HCT116 (cell line): ENCODE data around the gene AP3D1. TPM values are rescaled to one million over a fixed set of nuclear protein-coding genes. Genes with fewer than 3 reads are reported as not detected.

Experiments used
- ATAC-seq: fragments of 200-7000 bp; cut with Tn5 transposase; 2 replicates; pipeline ENCODE4 v1.9.1; 2020; ENCODE audit warnings: mild to moderate bottlenecking, moderate library complexity
- BruUV-seq: library from RNA; stranded (reverse); fragments of 400-500 nt; replicated peaks from 2 replicates; lab custom pipeline; 2021; lab: Mats Ljungman, UMichigan
- CTCF ChIA-PET: fragments of 300-600 bp; sonication (Branson Sonifier 250); formaldehyde crosslinking; loops from one replicate; lab custom pipeline; 2021; ENCODE audit warnings: antibody characterized with exemption; lab: Charles Lee
- POLR2A ChIA-PET: fragments of 300-600, 350-600 bp; sonication (Branson Sonifier 250); formaldehyde crosslinking; loops from one replicate; lab custom pipeline; 2021; ENCODE audit warnings: antibody characterized with exemption; lab: Charles Lee
- RAD21 ChIA-PET, 2 experiments: fragments of 300-600 bp; sonication (Branson Sonifier 250); formaldehyde crosslinking; loops; one replicate each; lab custom pipeline; 2023; ENCODE audit warnings: low total read pairs in 2 of 2; ENCODE audit not compliant: uncharacterized antibody in 2 of 2, unreplicated experiment in 2 of 2, low non-redundant PET in 1 of 2; lab: Charles Lee
- DNase-seq: peaks from one replicate; pipeline ENCODE4 v3.0.0-alpha.2; 2010; ENCODE audit warnings: low read depth, low spot score
- H2AFZ ChIP-seq: fragments of 200-600 bp; shearing (Covaris generic), sonication (generic); 2 replicates; pipeline ENCODE4 v1.6.1; 2017; ENCODE audit warnings: low read depth, mixed run types, mixed read lengths, antibody characterized with exemption, low read length; ENCODE audit not compliant: poor library complexity, severe bottlenecking
- H3K27ac ChIP-seq: 2 replicates; pipeline ENCODE4 v1.5.1; 2012; ENCODE audit warnings: low read depth, low read length
- H3K27me3 ChIP-seq: fragments of 200-600 bp; sonication (generic); 2 replicates; pipeline ENCODE4 v1.6.1; 2016; ENCODE audit warnings: mixed run types, low read length, mixed read lengths; ENCODE audit not compliant: insufficient read depth
- H3K36me3 ChIP-seq, 2 experiments: fragments of 200-500 bp in 1 of 2; fragments of 200-600 bp in 1 of 2; sonication (Bioruptor generic) in 1 of 2; sonication (generic) in 1 of 2; 2 replicates each; pipeline versions ENCODE4 v1.5.1 to v1.6.1; 2014 to 2016; ENCODE audit warnings: low read length in 2 of 2, inconsistent platforms in 1 of 2, mixed read lengths in 1 of 2, mixed run types in 1 of 2; ENCODE audit not compliant: insufficient read depth in 2 of 2, control insufficient read depth in 1 of 2
- H3K4me1 ChIP-seq, 2 experiments: fragments of 200-600 bp in 1 of 2; sonication (generic) in 1 of 2; 2 replicates each; pipeline versions ENCODE4 v1.5.1 to v1.6.1; 2012 to 2017; ENCODE audit warnings: low read length in 2 of 2, inconsistent platforms in 1 of 2, mild to moderate bottlenecking in 1 of 2, mixed read lengths in 1 of 2, mixed run types in 1 of 2, moderate library complexity in 1 of 2; ENCODE audit not compliant: insufficient read depth in 2 of 2, control insufficient read depth in 1 of 2
- H3K4me2 ChIP-seq: fragments of 200-600 bp; sonication (generic); 2 replicates; pipeline ENCODE4 v1.6.1; 2017; ENCODE audit warnings: mixed run types, low read length, mixed read lengths
- H3K4me3 ChIP-seq, 2 experiments: fragments of 200-600 bp in 1 of 2; sonication (generic) in 1 of 2; replicated peaks in 1 of 2; 2 replicates each; pipeline ENCODE4 v1.5.1; 2011 to 2016; ENCODE audit warnings: low read length in 2 of 2, control low read depth in 1 of 2, low read depth in 1 of 2, mild to moderate bottlenecking in 1 of 2, mixed read lengths in 1 of 2, mixed run types in 1 of 2
- H3K79me2 ChIP-seq: fragments of 200-600 bp; sonication (generic); 2 replicates; pipeline ENCODE4 v1.6.1; 2017; ENCODE audit warnings: mild to moderate bottlenecking, mixed run types, low read length, moderate library complexity, mixed read lengths; ENCODE audit not compliant: insufficient read depth
- H3K9ac ChIP-seq: fragments of 200-600 bp; sonication (generic); 2 replicates; pipeline ENCODE4 v1.6.1; 2016; ENCODE audit warnings: low read length, mixed read lengths
- H3K9me2 ChIP-seq: fragments of 200-600 bp; sonication (generic), shearing (Covaris generic); 2 replicates; pipeline ENCODE4 v1.6.1; 2017; ENCODE audit warnings: mixed run types, mild to moderate bottlenecking, moderate library complexity; ENCODE audit not compliant: insufficient read depth
- H3K9me3 ChIP-seq, 2 experiments: fragments of 200-500 bp in 1 of 2; fragments of 200-600 bp in 1 of 2; sonication (Bioruptor generic) in 1 of 2; sonication (generic) in 1 of 2; 2 replicates each; pipeline ENCODE4 v1.6.1; 2014 to 2017; ENCODE audit warnings: low read length in 2 of 2, mixed read lengths in 2 of 2, inconsistent platforms in 1 of 2, low read depth in 1 of 2, mild to moderate bottlenecking in 1 of 2, mixed run types in 1 of 2, moderate library complexity in 1 of 2; ENCODE audit not compliant: control insufficient read depth in 1 of 2, insufficient read depth in 1 of 2
- H4K20me1 ChIP-seq: fragments of 200-600 bp; sonication (generic), shearing (Covaris generic); 2 replicates; pipeline ENCODE4 v1.6.1; 2017; ENCODE audit warnings: mixed run types, mild to moderate bottlenecking, moderate library complexity; ENCODE audit not compliant: insufficient read depth
- CBX3 ChIP-seq: IDR thresholded peaks from 2 replicates; pipeline ENCODE4 v1.6.1; 2012; ENCODE audit warnings: low read depth
- CEBPB ChIP-seq: IDR thresholded peaks from 2 replicates; pipeline ENCODE4 v1.6.1; 2012; ENCODE audit warnings: low read depth
- CTCF ChIP-seq, 3 experiments: fragments of 200-600 bp in 1 of 3; sonication (generic) in 1 of 3; IDR thresholded peaks in 2 of 3; conservative IDR thresholded peaks in 1 of 3; 2 replicates each; pipeline ENCODE4 v1.5.1; 2012 to 2017; ENCODE audit warnings: low read depth in 2 of 3, low read length in 2 of 3, antibody characterized with exemption in 1 of 3, borderline replicate concordance in 1 of 3, control low read depth in 1 of 3, mild to moderate bottlenecking in 1 of 3, mixed read lengths in 1 of 3, mixed run types in 1 of 3, moderate library complexity in 1 of 3; ENCODE audit not compliant: insufficient read depth in 1 of 3
- EGR1 ChIP-seq: IDR thresholded peaks from 2 replicates; pipeline ENCODE4 v1.6.1; 2012; ENCODE audit warnings: low read depth
- ELF1 ChIP-seq: IDR thresholded peaks from 2 replicates; pipeline ENCODE4 v1.6.1; 2012; ENCODE audit warnings: low read depth, borderline replicate concordance
- EZH2 ChIP-seq: fragments of 200-600 bp; sonication (generic); IDR thresholded peaks from 2 replicates; pipeline ENCODE4 v1.6.1; 2017; ENCODE audit warnings: antibody characterized with exemption, mixed run types
- EZH2phosphoT487 ChIP-seq: fragments of 200-600 bp; IDR thresholded peaks from 2 replicates; pipeline ENCODE4 v1.6.1; 2018; ENCODE audit warnings: antibody characterized with exemption, borderline replicate concordance
- FOSL1 ChIP-seq: IDR thresholded peaks from 2 replicates; pipeline ENCODE4 v1.6.1; 2012; ENCODE audit warnings: low read depth
- JUND ChIP-seq: IDR thresholded peaks from 2 replicates; pipeline ENCODE4 v1.6.1; 2012
- MAX ChIP-seq: IDR thresholded peaks from 2 replicates; pipeline ENCODE4 v1.6.1; 2012
- POLR2A ChIP-seq: IDR thresholded peaks from 2 replicates; pipeline ENCODE4 v1.7.0; 2011; ENCODE audit warnings: borderline replicate concordance; ENCODE audit not compliant: insufficient read depth, insufficient read length; ENCODE audit errors: extremely low read depth
- POLR2AphosphoS5 ChIP-seq: IDR thresholded peaks from 2 replicates; pipeline ENCODE4 v1.6.1; 2011; ENCODE audit warnings: mild to moderate bottlenecking, low read depth, low read length, moderate library complexity
- RAD21 ChIP-seq: IDR thresholded peaks from 2 replicates; pipeline ENCODE4 v1.6.1; 2012; ENCODE audit warnings: low read depth, mild to moderate bottlenecking
- SIN3A ChIP-seq: IDR thresholded peaks from 2 replicates; pipeline ENCODE4 v1.6.1; 2012; ENCODE audit warnings: low read depth
- SRF ChIP-seq: IDR thresholded peaks from 2 replicates; pipeline ENCODE4 v1.6.1; 2012; ENCODE audit warnings: low read depth
- TCF7L2 ChIP-seq: IDR thresholded peaks from 2 replicates; pipeline ENCODE4 v1.7.0; 2011; ENCODE audit warnings: borderline replicate concordance, inconsistent platforms; ENCODE audit not compliant: insufficient read depth, insufficient read length; ENCODE audit errors: extremely low read depth
- YY1 ChIP-seq: IDR thresholded peaks from 2 replicates; pipeline ENCODE4 v1.6.1; 2011; ENCODE audit warnings: low read length, low read depth, moderate library complexity, mild to moderate bottlenecking; ENCODE audit not compliant: insufficient replicate concordance; ENCODE audit errors: extremely low read depth
- ZBTB33 ChIP-seq: IDR thresholded peaks from 2 replicates; pipeline ENCODE4 v1.6.1; 2011; ENCODE audit warnings: mild to moderate bottlenecking, low read length, moderate library complexity; ENCODE audit not compliant: insufficient replicate concordance; ENCODE audit errors: extremely low read depth
- ZFX ChIP-seq: fragments of 450-650 bp; IDR thresholded peaks from 2 replicates; pipeline ENCODE4 v1.6.1; 2017
- ZNF274 ChIP-seq: fragments of 200-500 bp; sonication (Bioruptor generic); IDR thresholded peaks from 2 replicates; pipeline ENCODE4 v1.6.1; 2014; ENCODE audit warnings: mild to moderate bottlenecking, low read depth, low read length, inconsistent platforms
- intact Hi-C: fragments of 100-400 bp; cut with micrococcal nuclease; formaldehyde crosslinking; loops from 2 replicates; pipeline ENCODE4 v1.10.0; 2022
- total RNA-seq: library from RNA; stranded (reverse); gene quantifications from one replicate; pipeline ENCODE4 v1.2.1, GENCODE V29; 2021; ENCODE audit not compliant: unreplicated experiment

The AP3D1 gene
- total RNA-seq, 1 experiment from 2014 or later: 137 TPM

- ATAC-seq (no peak), DNase-seq (no peak)
- TF ChIP-seq MAX (no peak), EGR1 (no peak), SRF (no peak), JUND (no peak), ZNF274 (no peak), ELF1 (no peak), CTCF (IDR thresholded peaks at IDR 0.05 in 2 of 3, conservative IDR thresholded peaks at IDR 0.05 in 1 of 3; ENCODE audit: borderline replicate concordance in 1 of 3, insufficient read depth in 1 of 3, low read depth in 2 of 3, low read length in 2 of 3) (no peak), CBX3 (no peak), POLR2AphosphoS5 (no peak), TCF7L2 (no peak), SIN3A (no peak), EZH2phosphoT487 (no peak), EZH2 (no peak), ZBTB33 (no peak), FOSL1 (no peak), POLR2A (no peak), RAD21 (no peak), ZFX (no peak), YY1 (no peak), CEBPB (no peak)
- Histone ChIP-seq H2AFZ (no peak overlapping the region), H3K27me3 (no peaks in the 10 kb centered on the region), H3K79me2 (peaks cover 4% of the 10 kb centered on the region; the same call in 1 of the 2 replicates), H3K4me1 (no peaks in the 10 kb centered on the region), H3K9me3 (no peaks in the 10 kb centered on the region), H3K9ac (no peak overlapping the region), H3K9me2 (no peaks in the 10 kb centered on the region), H3K4me3 (no peak overlapping the region), H3K4me2 (no peak overlapping the region), H3K27ac (no peak overlapping the region), H3K36me3 (peaks cover 33 to 57% of the 10 kb centered on the region in 2 experiments; a peak in 3 of 4 replicates), H4K20me1 (no peaks in the 10 kb centered on the region)
- intact Hi-C loops: no loop called here
- ChIA-PET CTCF (no interaction called here), RAD21 (no interaction called here), POLR2A (no interaction called here)
- BruUV-seq: no TSS peak
Measured at GRCh38 chr19:2121416-2122051, 29.8 kb downstream of the AP3D1 start.
